LNCAP (cell line): ENCODE data around the gene PRR15L.

Experiments
- TF ChIP-seq, protein P1 (sequence below): fragments of 450-650 bp; IDR thresholded peaks from 2 replicates; pipeline ENCODE4 v1.5.1; 2017; ENCODE audit warnings: mild to moderate bottlenecking

The PRR15L gene

DNA sequence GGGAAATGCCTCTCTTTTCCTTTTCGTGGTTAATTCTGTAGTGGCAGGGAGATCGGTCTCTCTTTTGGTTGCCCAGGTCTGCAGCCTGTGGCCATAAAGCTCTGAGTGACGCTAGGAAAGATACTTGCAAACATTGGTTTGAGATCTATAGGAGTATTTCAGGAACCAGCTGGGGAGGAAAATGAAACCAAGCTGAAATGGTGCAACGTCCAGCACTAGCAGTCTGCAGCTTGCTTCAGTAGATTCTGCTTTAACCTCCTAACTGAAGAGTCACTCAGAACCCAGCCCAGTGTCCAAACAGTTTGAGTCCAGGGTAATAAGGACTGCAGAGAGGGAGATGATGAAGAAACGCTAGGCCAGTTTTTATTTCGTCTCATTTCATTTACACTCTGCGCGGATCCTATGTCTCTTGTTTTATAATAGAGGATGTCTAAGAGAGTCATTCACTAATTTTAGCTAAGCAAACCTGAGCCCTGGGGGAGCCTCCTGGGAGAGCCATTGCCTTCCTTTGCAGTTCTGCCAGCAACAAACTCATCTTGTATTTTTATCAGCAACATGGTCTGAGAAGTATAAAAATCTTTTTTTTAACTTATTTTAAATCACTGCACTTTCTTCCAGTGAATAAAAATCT, 49.6 kb downstream of the PRR15L start:
- TF ChIP-seq, protein P1, sequence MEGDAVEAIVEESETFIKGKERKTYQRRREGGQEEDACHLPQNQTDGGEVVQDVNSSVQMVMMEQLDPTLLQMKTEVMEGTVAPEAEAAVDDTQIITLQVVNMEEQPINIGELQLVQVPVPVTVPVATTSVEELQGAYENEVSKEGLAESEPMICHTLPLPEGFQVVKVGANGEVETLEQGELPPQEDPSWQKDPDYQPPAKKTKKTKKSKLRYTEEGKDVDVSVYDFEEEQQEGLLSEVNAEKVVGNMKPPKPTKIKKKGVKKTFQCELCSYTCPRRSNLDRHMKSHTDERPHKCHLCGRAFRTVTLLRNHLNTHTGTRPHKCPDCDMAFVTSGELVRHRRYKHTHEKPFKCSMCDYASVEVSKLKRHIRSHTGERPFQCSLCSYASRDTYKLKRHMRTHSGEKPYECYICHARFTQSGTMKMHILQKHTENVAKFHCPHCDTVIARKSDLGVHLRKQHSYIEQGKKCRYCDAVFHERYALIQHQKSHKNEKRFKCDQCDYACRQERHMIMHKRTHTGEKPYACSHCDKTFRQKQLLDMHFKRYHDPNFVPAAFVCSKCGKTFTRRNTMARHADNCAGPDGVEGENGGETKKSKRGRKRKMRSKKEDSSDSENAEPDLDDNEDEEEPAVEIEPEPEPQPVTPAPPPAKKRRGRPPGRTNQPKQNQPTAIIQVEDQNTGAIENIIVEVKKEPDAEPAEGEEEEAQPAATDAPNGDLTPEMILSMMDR: no peak

DNA sequence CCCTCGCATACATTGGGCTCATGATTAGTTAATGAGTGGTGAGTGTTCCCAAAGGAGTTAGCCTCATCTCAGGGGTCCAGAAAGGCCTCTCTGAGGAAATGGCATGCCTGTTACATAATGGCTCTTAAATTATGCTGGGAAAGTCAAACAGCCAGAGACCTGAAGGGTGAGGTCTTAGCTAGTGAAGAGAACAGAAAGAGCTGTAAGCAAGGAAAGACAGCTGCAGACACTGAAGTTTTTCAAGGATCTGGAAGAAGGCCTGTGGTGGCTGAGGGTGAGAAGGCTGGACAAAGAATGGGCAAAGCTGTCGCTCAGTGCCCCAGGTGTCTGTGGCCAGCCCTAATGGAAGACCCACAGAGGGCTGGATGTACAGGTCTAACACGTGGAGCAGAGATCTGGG, 51.2 kb downstream of the PRR15L start:
- TF ChIP-seq, protein P1: no peak

DNA sequence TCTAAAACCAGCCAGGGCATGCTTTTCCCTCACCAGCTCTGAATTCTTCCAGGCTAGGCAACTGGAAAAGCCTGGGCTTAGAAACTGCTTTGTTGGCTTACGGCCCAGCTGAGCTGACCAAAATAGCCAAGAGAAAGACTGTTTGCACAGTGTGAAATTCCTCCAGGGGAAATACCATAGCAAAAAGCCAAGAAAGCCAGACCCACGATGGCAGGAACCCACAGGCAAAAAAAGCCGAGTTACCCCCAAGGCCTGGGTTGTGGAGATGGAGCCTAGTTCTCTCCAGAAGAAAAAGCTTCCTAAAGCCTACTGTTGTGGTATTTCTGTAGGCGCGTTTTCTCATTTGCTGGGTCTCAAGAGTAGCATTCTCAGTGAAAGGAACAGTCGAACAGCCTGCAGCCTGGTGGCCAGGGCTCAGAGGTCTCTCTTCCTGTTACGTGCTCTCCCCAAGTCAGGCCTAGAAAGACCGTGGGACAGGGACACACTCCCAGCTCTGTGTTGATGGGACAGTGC, 52.4 kb downstream of the PRR15L start:
- TF ChIP-seq, protein P1: no peak

DNA sequence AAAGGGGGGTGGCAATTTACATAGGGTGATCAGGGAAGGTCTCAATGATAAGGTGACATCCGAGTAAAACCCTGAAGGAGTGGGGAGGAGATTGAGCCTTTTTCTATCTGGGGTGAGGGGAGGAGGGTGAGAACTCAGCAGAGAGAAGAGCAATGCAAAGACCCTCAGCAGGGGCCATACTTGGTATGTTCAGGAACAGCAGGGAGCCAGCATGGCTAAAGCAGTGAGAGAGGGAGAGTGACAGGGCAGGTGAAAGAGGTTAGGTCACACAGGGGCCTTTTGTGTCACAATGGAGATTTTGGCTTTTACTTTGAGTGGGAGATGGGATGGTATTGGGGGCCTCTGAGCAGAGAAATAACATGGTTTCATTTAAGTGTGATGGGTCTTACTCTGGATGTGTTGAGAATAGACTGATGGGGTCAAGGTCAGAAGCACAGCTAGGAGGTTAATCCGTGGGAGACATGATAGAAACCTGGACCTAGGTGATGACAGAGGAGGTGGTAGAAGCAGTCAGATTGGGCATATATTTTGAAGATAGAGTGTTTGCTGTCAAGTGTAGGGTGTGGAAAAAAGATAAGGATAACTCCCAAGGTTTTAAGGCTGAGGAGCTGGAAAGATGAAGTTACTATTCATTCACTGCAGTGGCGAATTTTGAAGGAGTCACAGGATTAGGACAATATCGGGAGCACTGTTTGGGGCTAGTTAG, 55.5 kb downstream of the PRR15L start:
- TF ChIP-seq, protein P1: no peak
